Measurements from ENCODE around the gene KCNMA1. TPM values are rescaled to one million over a fixed set of nuclear protein-coding genes. Genes with fewer than 3 reads are reported as not detected.

KCNMA1 gene
- total and polyA plus RNA-seq, 9 of the 15 experiments (the other 6 are each of a cell fraction or from before 2014, with no cell fraction given): 0.01 to 0.95 (median 0.15) TPM; not detected in 4

DNA sequence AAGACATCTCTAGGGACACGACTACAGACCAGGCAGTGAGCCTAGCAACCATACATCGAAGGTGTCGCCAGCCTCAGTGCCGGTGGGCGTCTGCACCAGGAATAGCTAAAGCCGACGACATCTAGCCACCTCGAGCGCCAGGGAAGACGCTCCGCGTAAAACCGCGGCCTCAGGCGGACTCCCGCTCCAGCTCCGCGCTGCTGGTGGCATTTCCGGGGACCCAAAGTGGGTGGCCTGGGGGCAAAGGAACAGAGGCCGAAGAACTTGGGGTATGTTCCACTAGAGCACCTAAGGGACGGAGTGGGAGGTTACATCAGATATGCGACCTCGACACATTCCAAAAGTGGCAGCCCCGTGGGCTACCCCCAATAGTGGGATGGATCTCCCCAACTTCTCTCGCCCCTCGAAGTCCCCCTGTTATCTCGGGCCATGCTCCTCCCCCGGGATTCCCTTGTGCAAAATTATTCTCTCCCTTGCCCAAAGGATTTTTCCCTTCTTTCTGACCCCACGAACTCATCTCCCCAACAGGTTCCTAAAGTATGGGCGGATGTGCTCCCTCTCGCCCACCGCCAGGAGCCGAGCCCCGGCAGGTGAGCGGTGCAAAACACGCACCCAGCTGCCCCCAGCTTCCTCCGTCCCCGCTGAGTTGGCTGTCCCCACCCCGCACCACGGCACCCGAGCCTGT lies 1.2 kb downstream of the KCNMA1 start (continued):
- TF ChIP-seq POLR2B (IDR thresholded peaks at IDR 0.05; ENCODE audit: low read depth, partially characterized antibody) (no peak), ZNF644 (tag; IDR thresholded peaks at IDR 0.05; ENCODE audit: low read depth) (no peak)

DNA sequence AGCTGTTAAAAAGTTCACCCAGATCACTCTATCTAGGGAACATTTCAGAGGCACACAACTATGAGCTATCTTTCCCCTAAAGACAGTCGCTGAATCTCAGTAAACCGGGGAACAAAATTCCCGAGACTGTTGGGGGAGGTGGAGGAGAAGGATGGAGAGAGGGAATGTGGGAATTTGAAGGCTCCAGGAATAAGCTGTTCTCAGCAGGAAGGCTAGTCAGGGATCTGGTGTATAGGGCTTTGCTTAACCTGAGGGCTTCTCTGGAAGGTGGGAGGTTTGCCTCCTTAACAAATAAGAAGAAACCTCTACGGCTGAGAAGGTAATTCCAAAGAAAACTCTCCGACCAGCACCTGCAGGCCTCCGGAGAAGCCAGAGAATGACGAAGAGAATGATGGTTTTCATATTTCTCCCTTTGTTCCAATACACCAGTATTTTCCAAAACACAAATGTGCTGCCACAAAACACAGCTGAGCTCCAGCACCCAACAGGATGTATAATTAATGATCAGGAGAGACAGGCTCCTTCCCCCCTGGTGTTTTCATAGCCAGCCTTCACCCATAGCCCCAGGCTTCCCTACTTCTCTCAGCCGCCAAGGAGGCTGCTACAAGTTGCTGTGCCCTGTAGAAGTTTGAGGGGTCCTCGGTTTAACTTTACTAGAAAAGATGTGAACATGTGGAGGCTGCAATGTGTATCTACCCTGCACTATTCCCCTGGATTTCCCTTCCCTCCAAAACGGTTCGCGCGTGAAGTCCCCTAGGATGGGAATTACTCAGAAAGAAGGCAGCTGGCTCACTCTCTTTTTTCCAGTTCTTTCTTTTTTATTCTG lies 2.0 kb downstream of the KCNMA1 start:
- Histone ChIP-seq H3K27me3 (ENCODE audit: control insufficient read depth in 2 of 2, insufficient read depth in 2 of 2, low read length in 2 of 2) (peaks cover 21 to 36% of the 10 kb centered on the region in 2 experiments), H3K36me3 (ENCODE audit: control insufficient read depth, insufficient read depth, low read length) (no peaks in the 10 kb centered on the region), H3K4me2 (ENCODE audit: insufficient read depth, low read length) (no peak overlapping the region), H4K20me1 (replicated peaks; ENCODE audit: control insufficient read depth, insufficient read depth, low read length) (no peaks in the 10 kb centered on the region), H3K27ac (ENCODE audit: extremely low read depth, low read depth, low read length) (no peak overlapping the region), H3K79me2 (ENCODE audit: control insufficient read depth, insufficient read depth, low read length) (no peaks in the 10 kb centered on the region), H3K4me3 (no peak overlapping the region), H3K9me1 (ENCODE audit: control insufficient read depth, insufficient read depth, low read length) (no peaks in the 10 kb centered on the region), H2AFZ (ENCODE audit: low read depth, low read length) (no peak overlapping the region), H3K9ac (ENCODE audit: insufficient read depth in 1 of 2, low read depth in 2 of 2, low read length in 2 of 2) (no peak overlapping the region), H3K4me1 (replicated peaks in 1 of 2; ENCODE audit: control insufficient read depth in 2 of 2, insufficient read depth in 2 of 2, low read length in 2 of 2) (no peaks in the 10 kb centered on the region), H3K9me3 (replicated peaks; ENCODE audit: control insufficient read depth, insufficient read depth, low read depth, low read length) (no peaks in the 10 kb centered on the region)
- CTCF ChIA-PET (ENCODE audit: low intra/inter-chr PET ratio): no interaction called here
- FAIRE-seq (no peak), ATAC-seq (no peak), DNase-seq (ENCODE audit: extremely low read depth in 1 of 4, low spot score in 3 of 4) (no peak)
- intact Hi-C loops (cut with micrococcal nuclease) (no loop called here), in situ Hi-C loops (cut with MboI) (loop anchor here (25.0 kb wide), 1 partner anchor 248 kb away; no protein-coding TSS in a partner anchor)
- TF ChIP-seq CCAR2 (IDR thresholded peaks at IDR 0.05; ENCODE audit: low read depth, low read length) (no peak), RAD51 (IDR thresholded peaks at IDR 0.05; ENCODE audit: borderline replicate concordance, low read depth) (no peak), GTF2E2 (tag; IDR thresholded peaks at IDR 0.05) (no peak), PPARD (CRISPR knock-in tag; IDR thresholded peaks at IDR 0.05) (no peak)
- POLR2A ChIA-PET: interaction anchor here (0.6 to 0.7 kb wide), 4 partner anchors 8 to 462 kb away, joined by 3 to 6 read pairs (median 4); no protein-coding TSS in a partner anchor
- 0% methylated on average over 13 of the region's 13 CpGs for WGBS (ENCODE audit: insufficient coverage, low coverage, missing lambda C conversion rate)
- no TSS peak for BruUV-seq (replicated peaks)
